Measurements from ENCODE around the gene GNAQ.

DNA sequence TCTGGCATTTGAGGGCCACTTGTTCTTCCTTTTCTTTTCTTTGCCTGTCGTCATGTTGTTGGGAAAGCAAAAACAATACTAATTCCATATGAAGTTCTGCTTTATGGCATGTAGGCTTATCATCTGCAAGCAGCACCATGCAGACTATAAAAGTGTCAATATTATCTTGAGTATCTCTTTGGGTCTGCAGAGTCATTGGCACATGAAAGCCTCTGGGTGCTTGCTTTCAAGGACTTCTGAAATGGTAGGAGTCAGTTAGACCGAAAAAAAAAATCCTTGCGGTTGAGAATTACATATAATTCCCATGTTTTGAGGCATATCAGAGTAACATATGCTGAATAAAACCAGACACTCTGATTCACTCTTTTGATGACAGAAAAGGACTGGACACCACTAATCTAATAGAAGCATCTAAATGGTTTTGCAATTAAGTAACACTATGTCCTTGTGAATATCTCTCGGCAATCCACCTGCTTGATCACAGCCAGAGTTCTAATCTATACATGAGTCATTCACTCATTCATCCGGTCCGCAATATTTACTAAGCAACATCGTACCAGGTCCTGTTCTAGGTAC, 44.4 kb downstream of the GNAQ start:
- TF ChIP-seq, protein P1, sequence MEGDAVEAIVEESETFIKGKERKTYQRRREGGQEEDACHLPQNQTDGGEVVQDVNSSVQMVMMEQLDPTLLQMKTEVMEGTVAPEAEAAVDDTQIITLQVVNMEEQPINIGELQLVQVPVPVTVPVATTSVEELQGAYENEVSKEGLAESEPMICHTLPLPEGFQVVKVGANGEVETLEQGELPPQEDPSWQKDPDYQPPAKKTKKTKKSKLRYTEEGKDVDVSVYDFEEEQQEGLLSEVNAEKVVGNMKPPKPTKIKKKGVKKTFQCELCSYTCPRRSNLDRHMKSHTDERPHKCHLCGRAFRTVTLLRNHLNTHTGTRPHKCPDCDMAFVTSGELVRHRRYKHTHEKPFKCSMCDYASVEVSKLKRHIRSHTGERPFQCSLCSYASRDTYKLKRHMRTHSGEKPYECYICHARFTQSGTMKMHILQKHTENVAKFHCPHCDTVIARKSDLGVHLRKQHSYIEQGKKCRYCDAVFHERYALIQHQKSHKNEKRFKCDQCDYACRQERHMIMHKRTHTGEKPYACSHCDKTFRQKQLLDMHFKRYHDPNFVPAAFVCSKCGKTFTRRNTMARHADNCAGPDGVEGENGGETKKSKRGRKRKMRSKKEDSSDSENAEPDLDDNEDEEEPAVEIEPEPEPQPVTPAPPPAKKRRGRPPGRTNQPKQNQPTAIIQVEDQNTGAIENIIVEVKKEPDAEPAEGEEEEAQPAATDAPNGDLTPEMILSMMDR (IDR thresholded peaks at IDR 0.05; ENCODE audit: low read depth, low read length, poor library complexity, severe bottlenecking) = no peak
- TF ChIP-seq EZH2phosphoT487 (IDR thresholded peaks at IDR 0.05; ENCODE audit: borderline replicate concordance, low read length) = no peak

Data from DOHH2 (cell line).